ENCODE results near the gene ATP6V0B.

- TF ChIP-seq POLR2A (IDR thresholded peaks at IDR 0.05; ENCODE audit: low read depth, low read length), result no peak
- no peak for TF ChIP-seq POLR2AphosphoS5 (IDR thresholded peaks at IDR 0.05; ENCODE audit: low read depth, low read length)
- no peak for TF ChIP-seq TAF1 (IDR thresholded peaks at IDR 0.05; ENCODE audit: low read depth, low read length)
- no peak for TF ChIP-seq SPI1 (IDR thresholded peaks at IDR 0.05; ENCODE audit: low read depth, low read length)
Measured at GRCh38 chr1:43954036-43954435, 20.7 kb upstream of the ATP6V0B start.
